Fibroblast of peridontal ligament (primary cell): ENCODE results near the gene PRDX5.

Experiments
- DNase-seq: peaks from one replicate; pipeline ENCODE4 v3.0.0-alpha.2; 2010; ENCODE audit errors: extremely low read depth

PRDX5 gene

DNA sequence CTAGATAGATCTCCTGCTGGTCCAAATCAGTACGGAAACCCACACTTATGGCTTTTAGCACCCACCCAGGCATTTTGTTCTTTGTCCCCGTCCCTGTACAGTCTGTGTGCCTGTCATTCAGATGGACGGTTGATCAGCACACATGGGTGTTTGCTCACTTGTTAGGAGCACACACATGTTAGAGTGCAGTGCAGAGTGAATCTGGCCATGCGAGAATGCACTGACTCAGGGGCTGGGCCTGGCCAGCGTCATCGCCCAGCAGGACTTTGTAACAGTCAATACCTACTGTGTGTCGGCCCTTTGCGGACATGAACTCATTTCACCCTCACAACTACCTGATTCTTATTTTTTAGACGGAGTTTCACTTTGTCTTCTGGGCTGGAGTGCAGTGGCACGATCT, 44.4 kb downstream of the PRDX5 start:
- DNase-seq, result no peak

DNA sequence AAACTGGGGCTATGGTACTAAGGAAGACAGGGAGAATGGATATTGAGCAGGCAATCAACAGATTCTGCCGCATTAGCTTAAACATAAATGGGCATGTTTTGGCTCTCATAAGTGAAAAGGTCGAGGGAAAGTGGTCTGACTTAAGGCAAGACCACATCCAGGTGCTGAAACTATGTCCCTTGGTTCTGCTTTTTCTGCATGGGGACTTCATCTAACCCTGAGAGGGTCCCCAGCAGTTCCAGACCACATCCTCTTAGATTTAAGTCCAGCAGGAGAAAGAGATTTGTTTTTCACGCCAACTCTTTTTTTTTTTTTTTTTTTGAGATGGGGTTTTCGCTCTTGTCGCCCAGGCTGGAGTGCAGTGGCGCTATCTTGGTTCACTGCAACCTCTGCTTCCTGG, 46.5 kb downstream of the PRDX5 start:
- no peak for DNase-seq

DNA sequence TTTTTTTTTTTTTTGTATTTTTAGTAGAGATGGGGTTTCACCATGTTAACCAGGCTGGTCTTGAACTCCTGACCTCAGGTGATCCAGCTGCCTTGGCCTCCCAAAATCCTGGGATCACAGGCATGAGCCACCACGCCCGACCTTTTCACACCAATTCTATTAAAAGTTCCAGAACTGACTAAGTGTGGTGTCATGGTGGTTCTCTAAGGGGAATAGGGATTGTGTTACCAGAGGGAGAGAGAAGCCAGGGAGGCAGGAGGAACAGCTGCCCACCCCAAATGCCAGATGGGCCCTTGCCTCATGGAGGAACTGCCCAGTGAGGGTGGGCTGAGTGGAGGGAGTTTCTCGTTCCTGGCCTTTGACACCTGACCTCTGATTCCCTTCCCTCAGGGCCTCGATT, 47.0 kb downstream of the PRDX5 start:
- no peak for DNase-seq

DNA sequence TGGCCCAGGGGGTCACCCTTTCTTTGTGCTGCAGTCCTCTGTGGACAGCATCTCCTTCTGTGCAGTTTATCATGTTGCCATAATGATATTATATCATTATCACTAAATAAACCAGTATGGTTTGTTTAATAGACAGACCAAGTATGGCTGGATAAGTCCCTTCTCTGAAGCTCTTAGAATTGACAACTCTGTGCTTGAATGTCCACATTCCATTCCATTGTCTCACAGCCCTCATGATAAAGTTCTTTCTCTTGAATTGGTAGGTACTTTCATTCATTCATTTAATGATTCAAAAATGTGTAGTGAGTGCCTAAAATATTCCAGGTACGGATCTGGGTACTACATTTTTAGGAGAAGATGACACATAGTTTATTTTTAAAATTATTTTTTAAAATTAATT, 48.8 kb downstream of the PRDX5 start:
- no peak for DNase-seq

DNA sequence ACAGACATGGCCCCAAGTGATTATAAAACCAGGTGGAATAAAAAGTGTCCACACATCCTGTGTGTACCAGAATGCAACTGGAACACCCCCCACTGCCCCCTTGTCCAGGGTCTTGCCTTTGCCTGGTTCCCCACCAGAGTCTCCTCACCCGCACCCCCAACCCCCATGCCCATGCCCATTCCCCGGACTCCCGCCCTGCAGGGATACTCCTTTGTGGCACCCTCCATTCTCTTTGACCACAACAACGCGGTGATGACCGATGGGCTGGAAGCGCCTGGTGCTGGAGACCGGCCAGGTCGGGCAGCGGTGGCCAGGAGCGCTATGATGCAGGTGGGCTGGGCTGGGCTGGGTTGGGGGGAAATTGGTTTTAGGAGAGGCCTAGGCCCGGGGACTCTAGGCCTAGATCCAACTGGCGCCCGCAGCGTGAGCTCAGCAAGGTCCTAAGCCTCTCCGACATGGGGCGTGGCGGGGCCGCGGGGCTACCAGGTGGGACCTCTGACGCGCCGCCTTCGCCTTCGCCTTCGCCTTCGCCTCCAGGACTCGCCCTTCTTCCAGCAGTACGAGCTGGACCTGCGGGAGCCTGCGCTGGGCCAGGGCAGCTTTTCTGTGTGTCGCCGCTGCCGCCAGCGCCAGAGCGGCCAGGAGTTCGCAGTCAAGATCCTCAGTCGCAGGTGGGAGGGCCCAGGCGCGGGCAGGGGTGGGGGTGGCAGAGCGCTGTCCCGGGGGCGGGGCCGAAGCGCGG, 50.2 kb downstream of the PRDX5 start:
- no peak for DNase-seq

DNA sequence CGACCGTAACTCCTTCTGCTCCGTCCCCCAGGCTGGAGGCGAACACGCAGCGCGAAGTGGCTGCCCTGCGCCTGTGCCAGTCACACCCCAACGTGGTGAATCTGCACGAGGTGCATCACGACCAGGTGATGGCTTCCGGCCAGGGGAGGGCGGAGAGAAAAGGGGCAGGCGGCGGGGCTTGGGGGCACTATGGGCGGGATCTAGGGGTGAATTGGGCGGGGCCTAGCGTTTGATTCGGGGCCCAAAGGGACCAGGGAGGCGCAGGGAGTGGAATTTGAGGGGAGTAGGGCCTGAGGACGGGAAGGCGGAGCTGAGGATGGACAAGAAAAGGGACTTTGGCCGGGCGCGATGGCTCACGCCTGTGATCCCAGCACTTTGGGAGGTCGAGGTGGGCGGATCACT, 50.8 kb downstream of the PRDX5 start:
- no peak for DNase-seq

DNA sequence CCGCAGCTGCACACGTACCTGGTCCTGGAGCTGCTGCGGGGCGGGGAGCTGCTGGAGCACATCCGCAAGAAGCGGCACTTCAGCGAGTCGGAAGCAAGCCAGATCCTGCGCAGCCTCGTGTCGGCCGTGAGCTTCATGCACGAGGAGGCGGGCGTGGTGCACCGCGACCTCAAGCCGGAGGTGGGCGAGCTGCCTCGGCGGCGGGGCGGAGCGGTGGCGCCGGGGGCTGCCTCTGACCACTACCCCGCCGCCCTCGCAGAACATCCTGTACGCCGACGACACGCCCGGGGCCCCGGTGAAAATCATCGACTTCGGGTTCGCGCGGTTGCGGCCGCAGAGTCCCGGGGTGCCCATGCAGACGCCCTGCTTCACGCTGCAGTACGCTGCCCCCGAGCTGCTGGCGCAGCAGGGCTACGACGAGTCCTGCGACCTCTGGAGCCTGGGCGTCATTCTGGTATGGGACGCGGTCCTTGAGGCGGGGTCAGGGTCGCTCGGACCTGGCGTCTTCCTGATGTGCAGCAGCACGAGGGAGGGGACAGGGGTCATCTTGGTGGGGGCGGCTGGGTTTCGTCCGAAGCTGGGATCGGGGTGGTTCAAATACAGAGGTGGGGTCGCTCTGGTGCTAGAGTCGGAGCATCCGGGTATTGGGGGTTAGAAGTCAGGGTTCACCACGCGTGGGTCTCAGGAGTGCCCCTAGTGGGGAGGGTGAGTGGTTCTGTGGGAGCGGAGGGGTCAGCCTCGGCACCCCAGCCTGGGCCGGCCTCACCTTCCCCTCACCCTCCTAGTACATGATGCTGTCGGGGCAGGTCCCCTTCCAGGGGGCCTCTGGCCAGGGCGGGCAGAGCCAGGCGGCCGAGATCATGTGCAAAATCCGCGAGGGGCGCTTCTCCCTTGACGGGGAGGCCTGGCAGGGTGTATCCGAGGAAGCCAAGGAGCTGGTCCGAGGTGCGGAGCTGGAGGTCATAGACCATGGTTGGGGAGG, 51.8 kb downstream of the PRDX5 start:
- no peak for DNase-seq

DNA sequence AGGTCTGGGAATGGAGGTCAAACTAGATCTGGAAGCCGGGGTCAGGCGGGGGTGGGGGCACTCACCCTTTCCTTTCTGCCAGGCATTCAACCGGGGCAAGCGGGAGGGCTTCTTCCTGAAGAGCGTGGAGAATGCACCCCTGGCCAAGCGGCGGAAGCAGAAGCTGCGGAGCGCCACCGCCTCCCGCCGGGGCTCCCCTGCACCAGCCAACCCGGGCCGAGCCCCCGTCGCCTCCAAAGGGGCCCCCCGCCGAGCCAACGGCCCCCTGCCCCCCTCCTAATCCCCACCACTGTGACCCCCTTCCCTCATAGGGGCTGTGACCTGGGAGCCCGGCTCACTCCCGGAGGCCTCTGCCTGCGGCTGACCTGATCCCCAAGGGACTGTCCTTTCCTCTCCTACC, 53.3 kb downstream of the PRDX5 start:
- no peak for DNase-seq
